Mesendoderm (in vitro differentiated cells): ENCODE results near the gene CIAO2A.

Experiments used
- DNase-seq: peaks from one replicate; pipeline ENCODE4 v3.0.0; 2013
- H2AK5ac ChIP-seq: 2 replicates; pipeline ENCODE4 v1.6.1; 2013; ENCODE audit warnings: low read length, inconsistent platforms
- H2BK120ac ChIP-seq: 2 replicates; pipeline ENCODE4 v1.6.1; 2013; ENCODE audit warnings: low read depth, mild to moderate bottlenecking, low read length, moderate library complexity, mixed read lengths
- H2BK15ac ChIP-seq: replicated peaks from 2 replicates; pipeline ENCODE4 v1.6.1; 2013; ENCODE audit warnings: low read depth, mild to moderate bottlenecking, moderate library complexity
- H2BK5ac ChIP-seq: 2 replicates; pipeline ENCODE4 v1.6.1; 2013; ENCODE audit warnings: low read length, inconsistent platforms
- H3K18ac ChIP-seq: 2 replicates; pipeline ENCODE4 v1.6.1; 2013; ENCODE audit warnings: mild to moderate bottlenecking, low read length, mixed read lengths
- H3K23ac ChIP-seq: one replicate; pipeline ENCODE4 v1.6.1; 2013; ENCODE audit warnings: low read length
- H3K27ac ChIP-seq: 2 replicates; pipeline ENCODE4 v1.5.1; 2013; ENCODE audit warnings: low read depth, mild to moderate bottlenecking, inconsistent platforms, low read length, moderate library complexity
- H3K27me3 ChIP-seq: 2 replicates; pipeline ENCODE4 v1.6.1; 2013; ENCODE audit warnings: low read length, control low read depth, mild to moderate bottlenecking, inconsistent platforms; ENCODE audit not compliant: insufficient read depth, poor library complexity
- H3K36me3 ChIP-seq: 2 replicates; pipeline ENCODE4 v1.6.1; 2013; ENCODE audit warnings: low read length, inconsistent platforms; ENCODE audit not compliant: control insufficient read depth, insufficient read depth
- H3K4ac ChIP-seq: one replicate; pipeline ENCODE4 v1.6.1; 2013; ENCODE audit warnings: low read depth, mild to moderate bottlenecking, low read length, moderate library complexity
- H3K4me1 ChIP-seq: 2 replicates; pipeline ENCODE4 v1.6.1; 2013; ENCODE audit warnings: low read depth, low read length, inconsistent platforms; ENCODE audit not compliant: control insufficient read depth
- H3K4me2 ChIP-seq: 2 replicates; pipeline ENCODE4 v1.6.1; 2013; ENCODE audit warnings: low read length
- H3K4me3 ChIP-seq: 2 replicates; pipeline ENCODE4 v1.5.1; 2013; ENCODE audit warnings: mild to moderate bottlenecking, low read length
- H3K56ac ChIP-seq: one replicate; pipeline ENCODE4 v1.6.1; 2013; ENCODE audit warnings: low read length
- H3K79me1 ChIP-seq: 2 replicates; pipeline ENCODE4 v1.6.1; 2013; ENCODE audit warnings: low read length, inconsistent platforms
- H3K79me2 ChIP-seq: 2 replicates; pipeline ENCODE4 v1.6.1; 2013; ENCODE audit warnings: mild to moderate bottlenecking, low read length; ENCODE audit not compliant: control insufficient read depth, insufficient read depth
- H3K9ac ChIP-seq: 2 replicates; pipeline ENCODE4 v1.6.1; 2013; ENCODE audit warnings: low read length, inconsistent platforms
- H4K5ac ChIP-seq: one replicate; pipeline ENCODE4 v1.6.1; 2013; ENCODE audit warnings: low read length
- H4K8ac ChIP-seq: one replicate; pipeline ENCODE4 v1.6.1; 2013; ENCODE audit warnings: low read depth, mild to moderate bottlenecking, control low read depth, low read length, moderate library complexity
- WGBS: extraction: QIAGEN DNeasy Blood & Tissue Kit; methylation state at CpG from one replicate; pipeline ENCODE4 v1.1.7; 2013; ENCODE audit warnings: low lambda C conversion rate, missing lambda C conversion rate; ENCODE audit not compliant: insufficient coverage; ENCODE audit errors: extremely low coverage; 5-methylcytosine and 5-hydroxymethylcytosine counted together

CIAO2A gene

GRCh38 chr15:64029110-64029509 is 64.5 kb downstream of the CIAO2A start:
- H3K4me3 ChIP-seq: no peak overlapping the region
- H2BK15ac ChIP-seq: no peak overlapping the region
- H3K27me3 ChIP-seq: no peaks in the 10 kb centered on the region
- H3K79me1 ChIP-seq: no peaks in the 10 kb centered on the region
- H2BK5ac ChIP-seq: no peak overlapping the region
- no peak overlapping the region for H3K23ac ChIP-seq
- peaks cover 3% of the 10 kb centered on the region for H3K4me1 ChIP-seq
- DNase-seq: no peak
- H4K8ac ChIP-seq: no peak overlapping the region
- H3K36me3 ChIP-seq: no peaks in the 10 kb centered on the region
- no CpG with 5 or more reads among the region's 8 CpGs for WGBS
- H3K18ac ChIP-seq: no peak overlapping the region
- no peak overlapping the region for H4K5ac ChIP-seq
- H3K56ac ChIP-seq: no peak overlapping the region
- H3K79me2 ChIP-seq: no peaks in the 10 kb centered on the region
- H2AK5ac ChIP-seq: no peak overlapping the region
- no peak overlapping the region for H2BK120ac ChIP-seq
- H3K4ac ChIP-seq: no peak overlapping the region
- H3K4me2 ChIP-seq: no peak overlapping the region
- H3K27ac ChIP-seq: no peak overlapping the region
- no peak overlapping the region for H3K9ac ChIP-seq

- Histone ChIP-seq H3K4me3 (no peak overlapping the region), H3K23ac (no peak overlapping the region), H3K4me1 (peaks cover 3% of the 10 kb centered on the region), H3K36me3 (no peaks in the 10 kb centered on the region), H4K5ac (no peak overlapping the region), H2AK5ac (no peak overlapping the region), H3K4ac (no peak overlapping the region), H3K27ac (no peak overlapping the region), H3K18ac (no peak overlapping the region), H3K27me3 (no peaks in the 10 kb centered on the region), H3K79me2 (no peaks in the 10 kb centered on the region), H2BK120ac (no peak overlapping the region), H2BK15ac (no peak overlapping the region), H4K8ac (no peak overlapping the region), H3K9ac (no peak overlapping the region), H3K4me2 (no peak overlapping the region), H2BK5ac (no peak overlapping the region), H3K56ac (no peak overlapping the region), H3K79me1 (no peaks in the 10 kb centered on the region)
- WGBS: no CpG with 5 or more reads among the region's 4 CpGs
- DNase-seq: no peak
Measured at GRCh38 chr15:64026591-64026990, 67.0 kb downstream of the CIAO2A start.

- Histone ChIP-seq H3K4me1 (peaks cover 3% of the 10 kb centered on the region), H2BK5ac (no peak overlapping the region), H2BK120ac (no peak overlapping the region), H3K56ac (peak overlapping the region; percentile 65), H3K4me3 (no peak overlapping the region), H3K4ac (no peak overlapping the region), H3K18ac (no peak overlapping the region), H4K5ac (no peak overlapping the region), H3K9ac (no peak overlapping the region), H3K79me2 (no peaks in the 10 kb centered on the region), H3K27ac (no peak overlapping the region), H3K4me2 (no peak overlapping the region), H2BK15ac (no peak overlapping the region), H3K79me1 (no peaks in the 10 kb centered on the region), H2AK5ac (no peak overlapping the region), H4K8ac (no peak overlapping the region), H3K36me3 (no peaks in the 10 kb centered on the region), H3K27me3 (no peaks in the 10 kb centered on the region), H3K23ac (no peak overlapping the region)
- WGBS: no CpG with 5 or more reads among the region's 5 CpGs
- peak; percentile 62 for DNase-seq
Measured at GRCh38 chr15:64024172-64025050, 69.2 kb downstream of the CIAO2A start.

- Histone ChIP-seq H3K18ac (no peak overlapping the region), H4K5ac (no peak overlapping the region), H3K23ac (no peak overlapping the region), H4K8ac (no peak overlapping the region), H3K4me1 (peaks cover 3% of the 10 kb centered on the region), H3K79me2 (no peaks in the 10 kb centered on the region), H3K56ac (no peak overlapping the region), H3K9ac (no peak overlapping the region), H3K27me3 (no peaks in the 10 kb centered on the region), H3K27ac (no peak overlapping the region), H3K4me3 (no peak overlapping the region), H3K4ac (no peak overlapping the region), H2AK5ac (no peak overlapping the region), H2BK5ac (no peak overlapping the region), H3K79me1 (no peaks in the 10 kb centered on the region), H3K36me3 (no peaks in the 10 kb centered on the region), H2BK120ac (no peak overlapping the region), H3K4me2 (no peak overlapping the region), H2BK15ac (no peak overlapping the region)
- no peak for DNase-seq
- WGBS: no CpG with 5 or more reads among the region's 1 CpG
Measured at GRCh38 chr15:64023220-64023619, 70.4 kb downstream of the CIAO2A start.

- no peak overlapping the region for H2AK5ac ChIP-seq
- H3K27ac ChIP-seq: no peak overlapping the region
- H3K4ac ChIP-seq: no peak overlapping the region
- H3K56ac ChIP-seq: no peak overlapping the region
- no peak overlapping the region for H4K5ac ChIP-seq
- no peak overlapping the region for H2BK15ac ChIP-seq
- no peak overlapping the region for H3K18ac ChIP-seq
- no peak overlapping the region for H2BK120ac ChIP-seq
- H3K4me1 ChIP-seq: peaks cover 3% of the 10 kb centered on the region
- no peaks in the 10 kb centered on the region for H3K36me3 ChIP-seq
- DNase-seq: no peak
- no peak overlapping the region for H3K4me2 ChIP-seq
- WGBS: no CpG with 5 or more reads among the region's 6 CpGs
- no peaks in the 10 kb centered on the region for H3K79me1 ChIP-seq
- no peaks in the 10 kb centered on the region for H3K79me2 ChIP-seq
- no peak overlapping the region for H4K8ac ChIP-seq
- H3K4me3 ChIP-seq: no peak overlapping the region
- H3K27me3 ChIP-seq: no peaks in the 10 kb centered on the region
- no peak overlapping the region for H3K23ac ChIP-seq
- H2BK5ac ChIP-seq: no peak overlapping the region
- H3K9ac ChIP-seq: no peak overlapping the region
Measured at GRCh38 chr15:64022571-64022970, 71.1 kb downstream of the CIAO2A start.
